ENCODE data around the gene PGAM4.
"Not testable (repeated sequence)": the region's sequence is repeated elsewhere in the genome, so short reads cannot be mapped to it uniquely, and the experiment has no call there.

The PGAM4 gene

GRCh38 chrX:77924320-77924859 lies 45.0 kb downstream of the PGAM4 start:
- DNase-seq = no peak

- no peak for DNase-seq
These were observed 46.7 kb downstream of the PGAM4 start for GRCh38 chrX:77922787-77923186.

DNA sequence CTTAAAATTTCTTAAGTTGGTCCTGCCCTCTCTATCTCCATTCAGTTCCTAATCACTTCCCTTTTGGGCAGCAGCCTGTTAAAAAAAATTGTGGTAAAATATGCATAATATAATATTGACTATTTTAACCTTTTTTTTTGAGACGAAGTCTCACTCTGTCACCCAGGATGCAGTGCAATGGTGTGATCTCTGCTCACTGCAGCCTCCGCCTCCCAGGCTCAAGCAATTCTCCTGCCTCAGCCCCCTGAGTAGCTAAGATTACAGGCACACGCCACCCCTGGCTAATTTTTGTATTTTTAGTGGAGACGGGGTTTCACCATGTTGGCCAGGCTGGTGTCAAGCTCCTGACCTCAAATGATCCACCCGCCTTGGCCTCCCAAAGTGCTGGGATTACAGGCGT lies 50.1 kb downstream of the PGAM4 start:
- not testable (repeated sequence) for DNase-seq

DNA sequence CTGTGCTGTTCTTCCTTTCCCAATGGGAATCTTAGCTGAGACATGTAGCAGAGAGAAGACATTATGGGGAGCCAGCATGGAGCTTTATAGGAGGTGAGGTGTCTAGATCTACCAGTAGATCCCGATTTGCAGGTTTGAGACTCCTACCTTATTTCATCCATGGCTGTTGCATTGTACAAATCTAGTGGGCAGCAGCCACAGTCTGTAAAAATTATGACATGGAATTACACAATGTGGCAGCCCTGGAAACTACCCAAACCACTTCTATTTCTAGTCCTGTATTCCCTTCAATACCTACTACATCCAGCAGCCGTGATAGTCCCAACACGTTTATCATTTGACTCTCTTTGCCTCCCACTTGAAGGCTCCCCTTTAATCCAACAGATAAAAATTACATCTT lies 50.9 kb downstream of the PGAM4 start:
- no peak for DNase-seq
